ENCODE results near the gene HIPK2.

HIPK2 gene

GRCh38 chr7:139745678-139746143 lies 32.1 kb downstream of the HIPK2 start:
- DNase-seq (ENCODE audit: low read depth): no peak
- H3K4me3 ChIP-seq (ENCODE audit: low read depth, low read length): no peak overlapping the region
- TF ChIP-seq MAX (IDR thresholded peaks at IDR 0.05; ENCODE audit: low read depth, low read length) (no peak), POLR2A (IDR thresholded peaks at IDR 0.05; ENCODE audit: extremely low read depth, insufficient read length) (no peak), MYC (IDR thresholded peaks at IDR 0.05; ENCODE audit: low read depth, low read length) (no peak)
- TF ChIP-seq, protein P1, sequence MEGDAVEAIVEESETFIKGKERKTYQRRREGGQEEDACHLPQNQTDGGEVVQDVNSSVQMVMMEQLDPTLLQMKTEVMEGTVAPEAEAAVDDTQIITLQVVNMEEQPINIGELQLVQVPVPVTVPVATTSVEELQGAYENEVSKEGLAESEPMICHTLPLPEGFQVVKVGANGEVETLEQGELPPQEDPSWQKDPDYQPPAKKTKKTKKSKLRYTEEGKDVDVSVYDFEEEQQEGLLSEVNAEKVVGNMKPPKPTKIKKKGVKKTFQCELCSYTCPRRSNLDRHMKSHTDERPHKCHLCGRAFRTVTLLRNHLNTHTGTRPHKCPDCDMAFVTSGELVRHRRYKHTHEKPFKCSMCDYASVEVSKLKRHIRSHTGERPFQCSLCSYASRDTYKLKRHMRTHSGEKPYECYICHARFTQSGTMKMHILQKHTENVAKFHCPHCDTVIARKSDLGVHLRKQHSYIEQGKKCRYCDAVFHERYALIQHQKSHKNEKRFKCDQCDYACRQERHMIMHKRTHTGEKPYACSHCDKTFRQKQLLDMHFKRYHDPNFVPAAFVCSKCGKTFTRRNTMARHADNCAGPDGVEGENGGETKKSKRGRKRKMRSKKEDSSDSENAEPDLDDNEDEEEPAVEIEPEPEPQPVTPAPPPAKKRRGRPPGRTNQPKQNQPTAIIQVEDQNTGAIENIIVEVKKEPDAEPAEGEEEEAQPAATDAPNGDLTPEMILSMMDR (IDR thresholded peaks at IDR 0.05; ENCODE audit: low read depth, low read length): no peak

DNA sequence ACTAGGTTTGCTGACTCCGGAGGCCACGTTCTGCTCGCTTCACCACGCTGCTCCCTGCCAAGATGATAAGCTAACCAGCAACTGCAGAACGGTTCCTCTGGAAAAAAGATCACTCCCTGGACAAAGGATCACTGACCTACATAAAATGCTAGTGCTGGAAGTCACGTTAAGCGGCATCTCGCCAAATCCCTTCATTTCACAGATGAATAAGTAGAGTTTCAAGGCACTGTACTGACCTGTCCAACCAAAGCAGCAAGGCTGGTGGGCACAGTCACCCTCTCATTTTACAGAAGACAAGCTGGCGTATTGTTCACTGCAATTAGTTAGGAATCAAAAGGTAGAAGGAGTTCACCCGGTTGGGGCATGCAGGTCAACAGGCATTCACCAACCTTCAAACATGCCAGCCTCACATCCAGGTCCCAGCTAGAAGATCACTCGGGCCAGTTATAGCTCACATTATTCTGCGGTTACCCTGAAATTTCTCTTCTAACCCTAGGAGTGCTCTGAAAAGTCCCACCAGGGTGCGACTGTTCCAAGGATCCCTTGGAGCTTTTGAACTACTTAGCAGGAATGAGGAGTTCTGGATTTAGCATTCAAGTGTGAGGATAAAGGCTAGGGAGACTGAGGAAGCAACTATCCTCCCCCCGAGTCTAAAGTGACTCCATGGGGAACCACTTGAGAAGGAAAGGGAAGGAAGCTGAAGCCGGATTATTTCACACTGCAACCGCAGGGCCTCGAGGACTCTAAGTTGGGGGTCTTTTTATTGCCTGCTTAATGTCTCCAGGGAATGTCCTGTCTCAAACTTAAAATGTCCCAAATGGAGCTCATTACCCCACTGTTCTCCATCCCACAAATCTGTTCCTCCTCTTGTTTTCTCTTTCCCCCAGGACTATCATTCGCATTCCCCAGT lies 32.8 kb downstream of the HIPK2 start:
- DNase-seq (ENCODE audit: low read depth): no peak
- TF ChIP-seq MAX (IDR thresholded peaks at IDR 0.05; ENCODE audit: low read depth, low read length) (no peak), POLR2A (IDR thresholded peaks at IDR 0.05; ENCODE audit: extremely low read depth, insufficient read length) (no peak), MYC (IDR thresholded peaks at IDR 0.05; ENCODE audit: low read depth, low read length) (no peak)
- TF ChIP-seq, protein P1 (IDR thresholded peaks at IDR 0.05; ENCODE audit: low read depth, low read length): no peak
- H3K4me3 ChIP-seq (ENCODE audit: low read depth, low read length): no peak overlapping the region

- no peak for TF ChIP-seq POLR2A (IDR thresholded peaks at IDR 0.05; ENCODE audit: extremely low read depth, insufficient read length)
- TF ChIP-seq MAX (IDR thresholded peaks at IDR 0.05; ENCODE audit: low read depth, low read length): no peak
- TF ChIP-seq, protein P1 (IDR thresholded peaks at IDR 0.05; ENCODE audit: low read depth, low read length): no peak
- TF ChIP-seq MYC (IDR thresholded peaks at IDR 0.05; ENCODE audit: low read depth, low read length): no peak
- no peak for DNase-seq (ENCODE audit: low read depth)
- no peak overlapping the region for H3K4me3 ChIP-seq (ENCODE audit: low read depth, low read length)
These were observed 33.6 kb downstream of the HIPK2 start for GRCh38 chr7:139743967-139744767.

DNA sequence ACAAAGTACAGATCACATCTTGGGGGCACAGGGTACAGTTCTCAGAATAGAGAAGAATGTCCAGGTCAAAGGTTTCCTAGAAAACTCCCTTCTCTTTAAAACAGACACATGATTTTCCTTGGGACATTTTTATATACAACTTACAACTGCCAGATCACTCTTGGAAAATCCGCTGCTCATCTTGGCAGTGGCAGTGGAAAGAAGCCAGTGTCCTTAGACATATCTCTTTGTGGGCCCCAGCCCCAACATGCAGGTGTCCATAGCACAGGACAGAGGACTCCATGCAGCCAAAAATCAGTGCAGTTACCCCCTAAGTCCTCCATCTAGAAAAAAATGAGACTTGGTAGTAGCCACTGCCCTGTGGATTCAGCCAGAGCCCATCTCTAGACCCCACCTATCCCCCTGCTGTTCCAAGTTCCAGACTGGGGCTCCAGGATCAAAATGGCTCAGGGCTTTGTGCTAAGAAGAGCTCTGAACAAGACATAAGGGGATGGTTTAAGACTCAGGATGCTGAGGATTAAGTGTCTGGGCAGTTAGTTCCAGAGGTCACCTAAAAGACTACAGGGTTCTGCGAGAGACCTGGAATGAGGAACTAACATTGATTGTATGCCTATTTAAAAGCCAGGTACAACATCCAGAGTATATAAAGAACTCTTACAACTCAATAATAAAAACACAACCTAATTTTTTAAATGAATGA lies 34.4 kb downstream of the HIPK2 start:
- DNase-seq (ENCODE audit: low read depth): no peak
- TF ChIP-seq MAX (IDR thresholded peaks at IDR 0.05; ENCODE audit: low read depth, low read length): no peak
- TF ChIP-seq, protein P1 (IDR thresholded peaks at IDR 0.05; ENCODE audit: low read depth, low read length): no peak
- no peak for TF ChIP-seq MYC (IDR thresholded peaks at IDR 0.05; ENCODE audit: low read depth, low read length)
- TF ChIP-seq POLR2A (IDR thresholded peaks at IDR 0.05; ENCODE audit: extremely low read depth, insufficient read length): no peak
- no peak overlapping the region for H3K4me3 ChIP-seq (ENCODE audit: low read depth, low read length)

- no peak for TF ChIP-seq POLR2A (IDR thresholded peaks at IDR 0.05; ENCODE audit: extremely low read depth, insufficient read length)
- TF ChIP-seq, protein P1 (IDR thresholded peaks at IDR 0.05; ENCODE audit: low read depth, low read length): no peak
- TF ChIP-seq MAX (IDR thresholded peaks at IDR 0.05; ENCODE audit: low read depth, low read length): no peak
- TF ChIP-seq MYC (IDR thresholded peaks at IDR 0.05; ENCODE audit: low read depth, low read length): no peak
- no peak for DNase-seq (ENCODE audit: low read depth)
- no peak overlapping the region for H3K4me3 ChIP-seq (ENCODE audit: low read depth, low read length)
These were observed 35.9 kb downstream of the HIPK2 start for GRCh38 chr7:139741789-139742344.

Measured in NB4 (cell line).